Caco-2 (cell line): Measurements from ENCODE around the gene GFM1. TPM values are rescaled to one million over a fixed set of nuclear protein-coding genes. Genes with fewer than 3 reads are reported as not detected.

Experiments used
- BruUV-seq: library from RNA; stranded (reverse); fragments of 400-500 nt; replicated peaks from 2 replicates; lab custom pipeline; 2021; lab: Mats Ljungman, UMichigan
- CTCF ChIA-PET: fragments of 300-600 bp; sonication (Branson Sonifier 250); formaldehyde crosslinking; loops from one replicate; lab custom pipeline; 2022; ENCODE audit warnings: antibody characterized with exemption; lab: Charles Lee
- POLR2A ChIA-PET: fragments of 300-600 bp; sonication (Branson Sonifier 250); formaldehyde crosslinking; loops from one replicate; lab custom pipeline; 2022; ENCODE audit warnings: antibody characterized with exemption; lab: Charles Lee
- DNase-seq, 2 experiments: peaks; one replicate each; pipeline versions ENCODE4 v3.0.0 to v3.0.0-alpha.2; 2020 to 2022
- H3K27me3 ChIP-seq: replicated peaks from 2 replicates; pipeline ENCODE4 v1.6.0; 2011; ENCODE audit warnings: low read length; ENCODE audit not compliant: control insufficient read depth, insufficient read depth
- H3K36me3 ChIP-seq: 2 replicates; pipeline ENCODE4 v1.5.1; 2011; ENCODE audit warnings: low read length; ENCODE audit not compliant: control insufficient read depth, insufficient read depth
- H3K4me1 ChIP-seq: fragments of 250-450 bp; sonication (Bioruptor Pico); 2 replicates; pipeline ENCODE4 v1.5.1; 2020; ENCODE audit warnings: mild to moderate bottlenecking
- H3K4me3 ChIP-seq: 2 replicates; pipeline ENCODE4 v1.5.1; 2011; ENCODE audit warnings: low read depth, mild to moderate bottlenecking, control low read depth, low read length
- H3K9me3 ChIP-seq: fragments of 250-450 bp; sonication (Bioruptor Pico); 2 replicates; pipeline ENCODE4 v1.5.1; 2020; ENCODE audit warnings: mild to moderate bottlenecking, moderate library complexity
- H3K27ac Mint-ChIP-seq: one replicate; pipeline ENCODE4 v1.8.0; 2022; ENCODE audit warnings: mixed read lengths; ENCODE audit not compliant: unreplicated experiment
- H3K27me3 Mint-ChIP-seq: one replicate; pipeline ENCODE4 v1.8.0; 2022; ENCODE audit warnings: mixed read lengths; ENCODE audit not compliant: insufficient read depth, unreplicated experiment
- H3K36me3 Mint-ChIP-seq: one replicate; pipeline ENCODE4 v1.8.0; 2022; ENCODE audit warnings: mild to moderate bottlenecking, mixed read lengths; ENCODE audit not compliant: insufficient read depth, unreplicated experiment
- H3K4me1 Mint-ChIP-seq: one replicate; pipeline ENCODE4 v1.8.0; 2022; ENCODE audit warnings: low read depth, mixed read lengths; ENCODE audit not compliant: unreplicated experiment
- H3K4me3 Mint-ChIP-seq: one replicate; pipeline ENCODE4 v1.8.0; 2022; ENCODE audit warnings: mild to moderate bottlenecking, moderate library complexity, mixed read lengths; ENCODE audit not compliant: unreplicated experiment
- H3K9me3 Mint-ChIP-seq: one replicate; pipeline ENCODE4 v1.8.0; 2022; ENCODE audit warnings: mixed read lengths; ENCODE audit not compliant: unreplicated experiment
- CTCF ChIP-seq, 2 experiments: fragments of 200-600 bp in 1 of 2; IDR thresholded peaks; 1 replicate in 1 of 2; 2 replicates in 1 of 2; pipeline versions ENCODE4 v1.5.1 to v1.8.0; 2011 to 2022; ENCODE audit warnings: antibody characterized with exemption in 1 of 2, control low read depth in 1 of 2, inconsistent platforms in 1 of 2, low read depth in 1 of 2, low read length in 1 of 2, mild to moderate bottlenecking in 1 of 2, moderate library complexity in 1 of 2; ENCODE audit not compliant: insufficient read depth in 1 of 2, severe bottlenecking in 1 of 2, unreplicated experiment in 1 of 2
- intact Hi-C: fragments of 100-400 bp; cut with micrococcal nuclease; formaldehyde crosslinking; loops from one replicate; pipeline ENCODE4 v1.10.0; 2022; ENCODE audit not compliant: unreplicated experiment
- total RNA-seq: library from RNA; stranded (reverse); gene quantifications from 2 replicates; pipeline ENCODE4 v1.2.3, GENCODE V29; 2022

The GFM1 gene
- total RNA-seq, 1 experiment from 2014 or later, result 58.2 TPM

GRCh38 chr3:158658889-158659288 lies 14.6 kb downstream of the GFM1 start:
- H3K4me1 ChIP-seq, result no peaks in the 10 kb centered on the region
- H3K9me3 Mint-ChIP-seq, result no peaks in the 10 kb centered on the region
- H3K4me3 Mint-ChIP-seq, result no peak overlapping the region
- intact Hi-C loops, result loop anchor here (1.0 kb wide), 1 partner anchor 132 kb away; no protein-coding TSS in a partner anchor
- no peak for TF ChIP-seq CTCF (IDR thresholded peaks at IDR 0.05; ENCODE audit: insufficient read depth in 1 of 2, low read depth in 1 of 2, low read length in 1 of 2, severe bottlenecking in 1 of 2, unreplicated experiment in 1 of 2)
- H3K9me3 ChIP-seq, result no peaks in the 10 kb centered on the region
- BruUV-seq, result no TSS peak
- no peak overlapping the region for H3K4me3 ChIP-seq
- no peaks in the 10 kb centered on the region for H3K27me3 Mint-ChIP-seq
- H3K27ac Mint-ChIP-seq, result no peak overlapping the region
- peaks cover 6% of the 10 kb centered on the region for H3K4me1 Mint-ChIP-seq
- no peaks in the 10 kb centered on the region for H3K27me3 ChIP-seq
- peaks cover 10% of the 10 kb centered on the region for H3K36me3 Mint-ChIP-seq
- ChIA-PET POLR2A (interaction anchor here (1.4 kb wide), 1 partner anchor 15 kb away, joined by 3 read pairs; the partner anchor contains the start of gene GFM1), CTCF (interaction anchor here (1.3 to 3.1 kb wide), 4 partner anchors 15 to 134 kb away, joined by 4 to 31 read pairs (median 16); partner anchors contain the start of gene GFM1)
- no peak for DNase-seq
- no peaks in the 10 kb centered on the region for H3K36me3 ChIP-seq

- Histone ChIP-seq H3K36me3 (no peaks in the 10 kb centered on the region), H3K4me3 (no peak overlapping the region), H3K27me3 (no peaks in the 10 kb centered on the region), H3K9me3 (no peaks in the 10 kb centered on the region), H3K4me1 (no peaks in the 10 kb centered on the region)
- TF ChIP-seq CTCF (IDR thresholded peaks at IDR 0.05; ENCODE audit: insufficient read depth in 1 of 2, low read depth in 1 of 2, low read length in 1 of 2, severe bottlenecking in 1 of 2, unreplicated experiment in 1 of 2), result peak; percentile 50 to 59
- CTCF ChIA-PET, result interaction anchor here (1.0 to 3.1 kb wide), 5 partner anchors 16 to 133 kb away, joined by 4 to 31 read pairs (median 15); partner anchors contain the start of gene GFM1
- POLR2A ChIA-PET, result interaction anchor here (0.7 to 1.4 kb wide), 2 partner anchors 15 to 16 kb away, joined by 3 read pairs; partner anchors contain the start of gene GFM1
- peaks cover 15% of the 10 kb centered on the region for H3K36me3 Mint-ChIP-seq
- H3K4me1 Mint-ChIP-seq, result peaks cover 6% of the 10 kb centered on the region
- H3K4me3 Mint-ChIP-seq, result no peak overlapping the region
- no peak overlapping the region for H3K27ac Mint-ChIP-seq
- no peaks in the 10 kb centered on the region for H3K27me3 Mint-ChIP-seq
- intact Hi-C loops, result loop anchor here (1.0 kb wide), 1 partner anchor 132 kb away; no protein-coding TSS in a partner anchor
- no TSS peak for BruUV-seq
- no peaks in the 10 kb centered on the region for H3K9me3 Mint-ChIP-seq
- DNase-seq, result peak; percentile 46 to 48
Measured at GRCh38 chr3:158659454-158660237, 15.3 kb downstream of the GFM1 start.

- no peak for DNase-seq
- Mint-ChIP-seq H3K27me3 (no peaks in the 10 kb centered on the region), H3K36me3 (peaks cover 16% of the 10 kb centered on the region), H3K27ac (no peak overlapping the region), H3K9me3 (no peaks in the 10 kb centered on the region), H3K4me1 (peaks cover 6% of the 10 kb centered on the region), H3K4me3 (no peak overlapping the region)
- no peaks in the 10 kb centered on the region for H3K4me1 ChIP-seq
- ChIA-PET CTCF (interaction anchor here (3.1 kb wide), 1 partner anchor 17 kb away, joined by 31 read pairs; the partner anchor contains the start of gene GFM1), POLR2A (no interaction called here)
- no peaks in the 10 kb centered on the region for H3K9me3 ChIP-seq
- H3K27me3 ChIP-seq, result no peaks in the 10 kb centered on the region
- BruUV-seq, result no TSS peak
- H3K4me3 ChIP-seq, result no peak overlapping the region
- TF ChIP-seq CTCF (IDR thresholded peaks at IDR 0.05; ENCODE audit: insufficient read depth in 1 of 2, low read depth in 1 of 2, low read length in 1 of 2, severe bottlenecking in 1 of 2, unreplicated experiment in 1 of 2), result no peak
- intact Hi-C loops, result no loop called here
- H3K36me3 ChIP-seq, result no peaks in the 10 kb centered on the region
Measured at GRCh38 chr3:158660711-158661110, 16.4 kb downstream of the GFM1 start.
